ENCODE measurements around the gene POLR2E.

GRCh38 chr19:1129535-1129934 is 34.4 kb upstream of the POLR2E start:
- TF ChIP-seq CTCF (IDR thresholded peaks at IDR 0.05), result no peak
- no peak for TF ChIP-seq POLR2AphosphoS5 (IDR thresholded peaks at IDR 0.05)
- no peak for TF ChIP-seq EP300 (IDR thresholded peaks at IDR 0.05)

All from upper lobe of left lung (tissue), 4 donors.